ENCODE measurements around the gene KCNH4. TPM values are rescaled to one million over a fixed set of nuclear protein-coding genes. Genes with fewer than 3 reads are reported as not detected.
A peak's percentile ranks its signal among the peaks of the same experiment; 100 is the strongest.

KCNH4 gene
- total and polyA plus RNA-seq, 2 of the 13 experiments (the other 11 are each of a cell fraction or from before 2014, with no cell fraction given), result 0.01 to 0.09 TPM

GRCh38 chr17:42183741-42184711 lies 3.1 kb upstream of the KCNH4 start (continued):
- peak; percentile 95 for TF ChIP-seq BRD4 (CRISPR knock-in tag; IDR thresholded peaks at IDR 0.05)
- no peak for TF ChIP-seq ZNF362 (CRISPR knock-in tag; IDR thresholded peaks at IDR 0.05; ENCODE audit: borderline replicate concordance)
- TF ChIP-seq NKX3-1 (CRISPR knock-in tag; IDR thresholded peaks at IDR 0.05), result peak; percentile 96
- TF ChIP-seq FOSL1 (CRISPR knock-in tag; IDR thresholded peaks at IDR 0.05; ENCODE audit: borderline replicate concordance), result no peak
- peak; percentile 74; the same call in 1 of the 2 replicates for TF ChIP-seq MXD3 (CRISPR knock-in tag; IDR thresholded peaks at IDR 0.05)
- peak; percentile 74 for TF ChIP-seq ZSCAN25 (CRISPR knock-in tag; IDR thresholded peaks at IDR 0.05)
- TF ChIP-seq NR2F6 (IDR thresholded peaks at IDR 0.05), result no peak
- TF ChIP-seq NR2F6 (CRISPR knock-in tag; IDR thresholded peaks at IDR 0.05), result peak; percentile 61
- TF ChIP-seq ATF4 (CRISPR knock-in tag; IDR thresholded peaks at IDR 0.05), result peak in 1 of 2 experiments; percentile 36; a peak in 1 of 4 replicates
- no peak; the same call in 1 of the 2 replicates for TF ChIP-seq TARDBP (CRISPR knock-in tag; IDR thresholded peaks at IDR 0.05)
- TF ChIP-seq DBP (CRISPR knock-in tag; IDR thresholded peaks at IDR 0.05; ENCODE audit: not compliant biosample characterization), result peak; percentile 37
- TF ChIP-seq MED1 (CRISPR knock-in tag; IDR thresholded peaks at IDR 0.05), result peak; percentile 57
- peak; percentile 89; the same call in 1 of the 2 replicates for TF ChIP-seq ZNF547 (CRISPR knock-in tag; IDR thresholded peaks at IDR 0.05)
- TF ChIP-seq SETDB1 (CRISPR knock-in tag; IDR thresholded peaks at IDR 0.05; ENCODE audit: borderline replicate concordance), result no peak
- peak; percentile 35; the same call in 1 of the 2 replicates for TF ChIP-seq REPIN1 (CRISPR knock-in tag; IDR thresholded peaks at IDR 0.05; ENCODE audit: borderline replicate concordance, low read depth)
- TF ChIP-seq PHF5A (CRISPR knock-in tag; IDR thresholded peaks at IDR 0.05; ENCODE audit: low read depth, unreplicated experiment), result no peak
- TF ChIP-seq CENPX (CRISPR knock-in tag; IDR thresholded peaks at IDR 0.05), result no peak
- TF ChIP-seq ZBTB3 (CRISPR knock-in tag; IDR thresholded peaks at IDR 0.05; ENCODE audit: borderline replicate concordance, low read depth), result peak; percentile 65; the same call in 1 of the 2 replicates
- peak; percentile 83; the same call in 1 of the 2 replicates for TF ChIP-seq TGIF2 (CRISPR knock-in tag; IDR thresholded peaks at IDR 0.05)
- peak; percentile 96 for TF ChIP-seq HES4 (CRISPR knock-in tag; IDR thresholded peaks at IDR 0.05; ENCODE audit: borderline replicate concordance)
- TF ChIP-seq ZNF589 (CRISPR knock-in tag; conservative IDR thresholded peaks at IDR 0.05), result 0 out of 2 replicates have a peak, but pooled peaks have one; percentile 80
- TF ChIP-seq ZEB1 (IDR thresholded peaks at IDR 0.05; ENCODE audit: insufficient replicate concordance, low read depth), result peak; percentile 20
- peak; percentile 43 for TF ChIP-seq HDAC1 (CRISPR knock-in tag; IDR thresholded peaks at IDR 0.05)
- TF ChIP-seq MBNL3 (CRISPR knock-in tag; conservative IDR thresholded peaks at IDR 0.05), result no peak
- TF ChIP-seq ZNF496 (CRISPR knock-in tag; IDR thresholded peaks at IDR 0.05; ENCODE audit: insufficient replicate concordance), result no peak
- peak; percentile 47; the same call in 1 of the 2 replicates for TF ChIP-seq ELF1 (CRISPR knock-in tag; IDR thresholded peaks at IDR 0.05)
- TF ChIP-seq KDM6A (CRISPR knock-in tag; IDR thresholded peaks at IDR 0.05; ENCODE audit: low read depth), result no peak
- peak; percentile 95 for TF ChIP-seq RNF2 (conservative IDR thresholded peaks at IDR 0.05; ENCODE audit: low read depth)

Data from HepG2 (cell line).